ENCODE results near the gene EDEM2.
"Not testable (repeated sequence)": the region's sequence is repeated elsewhere in the genome, so short reads cannot be mapped to it uniquely, and the experiment has no call there.

The EDEM2 gene

DNA sequence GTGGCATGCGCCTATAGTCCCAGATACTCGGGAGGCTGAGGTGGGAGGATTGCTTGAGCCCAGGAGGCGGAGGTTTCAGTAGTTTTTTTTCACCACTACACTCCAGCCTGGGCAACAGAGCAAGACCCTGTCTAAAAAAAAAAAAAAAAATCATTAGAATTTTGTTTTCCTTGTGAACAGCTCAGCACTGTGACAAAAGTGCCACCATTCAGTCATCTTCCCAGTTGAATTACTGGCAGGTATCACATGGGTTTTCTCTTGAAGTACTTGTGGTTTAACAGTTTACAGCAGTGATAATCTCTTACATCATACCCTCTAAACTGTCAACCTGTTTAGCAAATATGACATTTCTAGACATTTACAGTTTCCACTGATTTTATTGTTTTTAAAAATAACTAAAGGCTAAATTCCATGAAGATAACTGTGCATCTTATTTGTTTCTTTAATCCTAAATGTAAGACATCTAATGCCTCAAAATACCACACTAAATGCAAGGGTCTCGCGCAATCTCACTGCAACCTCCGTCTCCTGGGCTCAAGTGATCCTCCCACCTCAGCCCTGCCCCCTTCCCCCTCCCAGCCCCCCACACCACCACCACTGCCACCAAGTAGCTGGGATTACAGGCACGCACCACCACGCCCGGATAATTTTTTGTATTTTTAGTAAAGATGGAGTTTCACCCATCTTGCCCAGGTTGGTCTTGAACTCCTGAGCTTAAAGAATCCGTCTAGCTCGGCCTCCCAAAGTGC lies 61.5 kb downstream of the EDEM2 start:
- no peak for DNase-seq

DNA sequence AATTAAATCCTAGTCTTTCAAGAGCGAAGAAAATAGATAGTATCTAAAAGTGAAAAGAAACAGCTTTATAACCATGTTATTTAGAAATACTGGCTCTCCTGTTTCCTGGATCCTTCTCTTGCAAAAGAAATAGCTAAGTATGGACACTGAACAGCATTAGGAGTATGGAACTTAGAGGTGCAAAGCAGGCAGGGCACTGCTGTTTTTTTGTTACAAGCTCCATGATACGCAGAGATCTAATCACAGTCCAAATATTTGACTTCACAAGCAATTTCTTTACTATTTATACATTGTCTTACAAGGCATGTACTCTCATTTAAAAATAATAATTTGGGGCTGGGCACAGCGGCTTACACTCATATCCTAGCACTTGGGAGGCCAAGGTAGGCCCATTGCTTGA lies 62.1 kb downstream of the EDEM2 start:
- DNase-seq = no peak

DNA sequence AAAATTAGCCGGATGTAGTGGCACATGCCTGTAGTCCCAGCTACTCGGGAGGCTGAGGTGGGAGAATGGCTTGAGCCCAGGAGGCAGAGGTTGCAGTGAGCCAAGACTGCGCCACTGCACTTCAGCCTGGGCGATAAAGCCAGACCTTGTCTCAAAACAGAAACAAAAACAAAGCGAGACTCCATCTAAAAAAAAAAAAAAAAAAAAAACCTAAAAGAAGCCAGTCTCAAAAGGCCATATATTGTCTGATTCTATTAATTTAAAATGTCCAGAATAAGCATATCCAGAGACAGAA lies 66.8 kb downstream of the EDEM2 start:
- DNase-seq = not testable (repeated sequence)

DNA sequence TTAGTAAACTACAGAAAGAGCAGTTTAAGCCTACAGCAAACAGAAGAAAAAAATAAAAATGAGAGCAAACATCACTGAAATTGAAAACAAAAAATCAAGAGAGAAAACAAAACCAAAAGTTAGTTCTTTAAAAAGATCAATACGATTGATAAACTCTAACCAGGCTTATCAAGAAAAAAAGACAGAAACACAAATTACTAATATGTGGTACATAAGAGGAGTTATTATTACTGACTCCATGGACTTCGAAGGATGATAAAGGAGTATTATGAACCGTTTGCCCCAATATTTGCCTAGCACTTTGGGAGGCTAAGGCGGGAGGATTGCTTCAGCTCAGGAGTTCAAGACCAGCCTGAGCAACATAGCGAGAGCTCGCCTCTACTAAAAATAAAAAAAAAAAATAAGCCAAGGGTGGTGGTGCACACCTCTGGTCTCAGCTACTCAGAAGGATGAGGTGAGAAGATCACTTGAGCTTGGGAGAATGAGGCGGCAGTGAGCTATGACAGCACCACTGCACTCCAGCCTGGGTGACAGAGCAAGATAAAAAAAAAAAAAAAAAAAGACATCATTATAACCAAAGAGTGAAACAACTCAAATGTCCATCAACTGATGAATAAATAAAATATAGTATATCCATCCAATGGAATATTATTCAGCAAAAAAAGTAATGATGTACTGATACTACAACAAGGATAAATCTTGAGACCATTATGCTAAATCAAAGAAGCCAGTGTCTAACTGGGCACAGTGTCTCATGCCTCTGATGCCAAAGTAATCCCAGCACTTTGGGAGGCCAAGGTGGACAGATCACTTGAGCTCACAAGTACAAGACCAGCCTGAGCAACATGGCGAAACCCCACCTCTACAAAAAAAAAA lies 67.4 kb downstream of the EDEM2 start:
- DNase-seq = no peak

DNA sequence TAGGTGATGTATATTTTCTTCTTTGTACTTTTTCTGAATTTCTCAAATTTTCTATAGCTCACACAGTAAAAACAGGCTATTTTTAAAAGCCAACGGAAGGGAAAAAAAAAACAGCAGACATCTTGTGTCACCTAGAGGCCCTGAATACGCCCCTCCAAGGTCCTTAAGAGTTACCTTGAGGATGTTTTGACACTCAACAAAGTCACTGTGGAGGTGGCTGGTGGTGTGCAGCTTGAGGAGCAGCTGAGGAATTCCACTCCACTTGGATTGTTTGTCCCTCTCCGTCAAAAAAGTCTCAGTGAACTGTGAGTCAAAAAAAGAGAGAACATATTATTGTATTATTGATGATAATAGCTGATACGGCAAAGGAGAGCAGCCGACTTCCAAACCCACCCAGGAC lies 69.3 kb downstream of the EDEM2 start:
- no peak for DNase-seq

DNA sequence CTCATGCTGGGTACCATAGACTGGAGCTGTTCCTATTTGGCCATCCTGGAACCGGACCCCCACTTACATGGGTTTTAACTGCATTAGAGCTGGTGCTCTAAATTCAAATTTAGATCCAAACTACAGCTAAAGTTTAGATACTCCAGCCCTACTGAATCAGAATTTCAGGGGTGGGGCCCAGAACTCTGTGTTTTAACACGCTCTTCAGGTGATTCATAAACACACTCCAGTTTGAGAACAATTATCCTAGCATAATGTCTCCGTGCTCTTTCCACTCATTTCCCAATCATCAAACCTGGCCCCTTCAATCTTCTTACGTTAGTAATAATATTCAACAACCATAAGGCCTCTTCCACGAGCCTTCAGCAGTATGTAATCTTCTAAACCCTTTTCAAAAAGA lies 69.8 kb downstream of the EDEM2 start:
- DNase-seq = no peak

DNA sequence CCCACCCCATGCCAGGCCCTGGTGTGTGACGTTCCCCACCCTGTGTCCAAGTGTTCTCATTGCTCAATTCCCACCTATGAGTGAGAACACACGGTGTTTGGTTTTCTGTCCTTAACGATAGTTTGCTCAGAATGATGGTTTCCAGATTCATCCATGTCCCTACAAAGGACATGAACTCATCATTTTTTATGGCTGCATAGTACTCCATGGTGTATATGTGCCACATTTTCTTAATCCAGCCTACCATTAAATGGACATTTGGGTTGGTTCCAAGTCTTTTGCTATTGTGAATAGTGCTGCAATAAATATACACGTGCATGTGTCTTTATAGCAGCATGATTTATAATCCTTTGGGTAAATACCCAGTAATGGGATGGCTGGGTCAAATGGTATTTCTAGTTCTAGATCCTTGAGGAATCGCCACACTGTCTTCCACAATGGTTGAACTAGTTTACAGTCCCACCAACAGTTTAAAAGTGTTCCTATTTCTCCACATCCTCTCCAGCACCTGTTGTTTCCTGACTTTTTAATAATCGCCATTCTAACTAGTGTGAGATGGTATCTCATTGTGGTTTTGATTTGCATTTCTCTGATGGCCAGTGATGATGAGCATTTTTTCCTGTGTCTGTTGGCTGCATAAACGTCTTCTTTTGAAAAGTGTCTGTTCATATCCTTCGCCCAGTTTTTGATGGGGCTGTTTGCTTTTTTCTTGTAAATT lies 75.5 kb downstream of the EDEM2 start:
- DNase-seq = not testable (repeated sequence)

- DNase-seq = no peak
Observed at GRCh38 chr20:35066194-35066593, 80.9 kb downstream of the EDEM2 start.
